Right lobe of liver (tissue), 4 donors: ENCODE data around the gene MRPL41.

Source experiments
- CTCF ChIP-seq, 4 donors: fragments of 200-600 bp in 3 of 4; fragments of 450-650 bp in 1 of 4; IDR thresholded peaks; one replicate each; pipeline versions ENCODE4 v1.5.1 to v1.8.0; 2016 to 2022; ENCODE audit warnings: antibody characterized with exemption in 4 of 4, mild to moderate bottlenecking in 2 of 4
- POLR2A ChIP-seq: fragments of 450-650 bp; IDR thresholded peaks from one replicate; pipeline ENCODE4 v1.6.1; 2017; ENCODE audit warnings: antibody characterized with exemption, mild to moderate bottlenecking
- donor health status: DM: no; HTN: no; CAD: no.
- donor health status: DM: no; HTN: no; CAD: no.
- donor health status: DM: no; HTN: yes; CAD: no.

- no peak for TF ChIP-seq CTCF (IDR thresholded peaks at IDR 0.05)
- TF ChIP-seq POLR2A: no peak
Observed at GRCh38 chr9:137505421-137506140, 46.1 kb upstream of the MRPL41 start.
